IPS-20b (cell line): ENCODE measurements around the gene PWWP2B.

ENCODE experiments used
- H3K27ac ChIP-seq: one replicate; pipeline ENCODE4 v1.5.1; 2013; ENCODE audit warnings: low read length
- H3K27me3 ChIP-seq: 2 replicates; pipeline ENCODE4 v1.6.1; 2013; ENCODE audit warnings: mild to moderate bottlenecking, low read length, inconsistent platforms; ENCODE audit not compliant: insufficient read depth
- H3K36me3 ChIP-seq: 2 replicates; pipeline ENCODE4 v1.6.1; 2013; ENCODE audit warnings: low read depth, mild to moderate bottlenecking, inconsistent platforms, low read length, moderate library complexity; ENCODE audit not compliant: insufficient read depth
- H3K4me1 ChIP-seq: 2 replicates; pipeline ENCODE4 v1.6.1; 2013; ENCODE audit warnings: mild to moderate bottlenecking, control low read depth, inconsistent platforms, low read length, moderate library complexity; ENCODE audit not compliant: insufficient read depth
- H3K4me3 ChIP-seq: 2 replicates; pipeline ENCODE4 v1.5.1; 2013; ENCODE audit warnings: mild to moderate bottlenecking, low read length, inconsistent platforms
- H3K9ac ChIP-seq: 2 replicates; pipeline ENCODE4 v1.6.1; 2013; ENCODE audit warnings: low read depth, mild to moderate bottlenecking, inconsistent platforms, low read length, moderate library complexity
- H3K9me3 ChIP-seq: 2 replicates; pipeline ENCODE4 v1.6.1; 2013; ENCODE audit warnings: mild to moderate bottlenecking, low read depth, low read length, inconsistent platforms; ENCODE audit not compliant: insufficient read depth

Gene PWWP2B

GRCh38 chr10:132406750-132407149 is 9.8 kb downstream of the PWWP2B start:
- Histone ChIP-seq H3K9ac (peak overlapping the region; percentile 58; the same call in 1 of the 2 replicates), H3K4me3 (no peak overlapping the region), H3K27ac (peak overlapping the region; percentile 54), H3K27me3 (no peaks in the 10 kb centered on the region), H3K36me3 (no peaks in the 10 kb centered on the region), H3K9me3 (no peaks in the 10 kb centered on the region), H3K4me1 (peaks cover 15% of the 10 kb centered on the region)

- peak overlapping the region; percentile 54 for H3K27ac ChIP-seq
- H3K27me3 ChIP-seq: no peaks in the 10 kb centered on the region
- H3K9me3 ChIP-seq: no peaks in the 10 kb centered on the region
- peak overlapping the region; percentile 58; the same call in 1 of the 2 replicates for H3K9ac ChIP-seq
- peaks cover 15% of the 10 kb centered on the region for H3K4me1 ChIP-seq
- H3K4me3 ChIP-seq: no peak overlapping the region
- H3K36me3 ChIP-seq: no peaks in the 10 kb centered on the region
Observed at GRCh38 chr10:132407243-132407746, 10.3 kb downstream of the PWWP2B start.

- Histone ChIP-seq H3K27ac (peak overlapping the region; percentile 58), H3K4me1 (peaks cover 15% of the 10 kb centered on the region), H3K4me3 (peak overlapping the region; percentile 49), H3K36me3 (no peaks in the 10 kb centered on the region), H3K27me3 (no peaks in the 10 kb centered on the region), H3K9ac (peak overlapping the region; percentile 75; the same call in 1 of the 2 replicates), H3K9me3 (no peaks in the 10 kb centered on the region)
Observed at GRCh38 chr10:132407846-132408278, 10.9 kb downstream of the PWWP2B start.

GRCh38 chr10:132408367-132408781 is 11.4 kb downstream of the PWWP2B start:
- H3K4me1 ChIP-seq: peaks cover 15% of the 10 kb centered on the region
- no peaks in the 10 kb centered on the region for H3K27me3 ChIP-seq
- no peaks in the 10 kb centered on the region for H3K36me3 ChIP-seq
- H3K4me3 ChIP-seq: peak overlapping the region; percentile 49; the same call in 1 of the 2 replicates
- H3K27ac ChIP-seq: peak overlapping the region; percentile 58
- peak overlapping the region; percentile 75; the same call in 1 of the 2 replicates for H3K9ac ChIP-seq
- no peaks in the 10 kb centered on the region for H3K9me3 ChIP-seq

- no peaks in the 10 kb centered on the region for H3K36me3 ChIP-seq
- H3K9ac ChIP-seq: peak overlapping the region; percentile 51
- H3K27ac ChIP-seq: peak overlapping the region; percentile 57
- no peaks in the 10 kb centered on the region for H3K27me3 ChIP-seq
- no peak overlapping the region for H3K4me3 ChIP-seq
- peaks cover 15% of the 10 kb centered on the region for H3K4me1 ChIP-seq
- H3K9me3 ChIP-seq: no peaks in the 10 kb centered on the region
Observed at GRCh38 chr10:132408823-132409666, 12.0 kb downstream of the PWWP2B start.

GRCh38 chr10:132409667-132410028 is 12.6 kb downstream of the PWWP2B start:
- peak overlapping the region; percentile 51; the same call in 1 of the 2 replicates for H3K9ac ChIP-seq
- H3K4me3 ChIP-seq: no peak overlapping the region
- H3K4me1 ChIP-seq: peaks cover 15% of the 10 kb centered on the region
- H3K9me3 ChIP-seq: no peaks in the 10 kb centered on the region
- H3K36me3 ChIP-seq: no peaks in the 10 kb centered on the region
- no peaks in the 10 kb centered on the region for H3K27me3 ChIP-seq
- peak overlapping the region; percentile 57 for H3K27ac ChIP-seq

- H3K4me1 ChIP-seq: peaks cover 15% of the 10 kb centered on the region
- H3K27me3 ChIP-seq: no peaks in the 10 kb centered on the region
- no peaks in the 10 kb centered on the region for H3K9me3 ChIP-seq
- no peak overlapping the region for H3K4me3 ChIP-seq
- H3K27ac ChIP-seq: no peak overlapping the region
- H3K36me3 ChIP-seq: no peaks in the 10 kb centered on the region
- H3K9ac ChIP-seq: no peak overlapping the region
Observed at GRCh38 chr10:132410056-132410778, 13.2 kb downstream of the PWWP2B start.

- H3K4me3 ChIP-seq: no peak overlapping the region
- H3K9ac ChIP-seq: no peak overlapping the region
- no peaks in the 10 kb centered on the region for H3K27me3 ChIP-seq
- H3K27ac ChIP-seq: no peak overlapping the region
- peaks cover 15% of the 10 kb centered on the region for H3K4me1 ChIP-seq
- no peaks in the 10 kb centered on the region for H3K9me3 ChIP-seq
- no peaks in the 10 kb centered on the region for H3K36me3 ChIP-seq
Observed at GRCh38 chr10:132410779-132411532, 14.0 kb downstream of the PWWP2B start.

GRCh38 chr10:132411561-132412253 is 14.7 kb downstream of the PWWP2B start:
- Histone ChIP-seq H3K27ac (no peak overlapping the region), H3K4me3 (no peak overlapping the region), H3K27me3 (no peaks in the 10 kb centered on the region), H3K4me1 (peaks cover 15% of the 10 kb centered on the region), H3K9ac (no peak overlapping the region), H3K36me3 (no peaks in the 10 kb centered on the region), H3K9me3 (no peaks in the 10 kb centered on the region)

- Histone ChIP-seq H3K9me3 (no peaks in the 10 kb centered on the region), H3K27me3 (no peaks in the 10 kb centered on the region), H3K4me1 (peaks cover 10% of the 10 kb centered on the region), H3K4me3 (no peak overlapping the region), H3K27ac (no peak overlapping the region), H3K9ac (no peak overlapping the region), H3K36me3 (no peaks in the 10 kb centered on the region)
Observed at GRCh38 chr10:132412316-132413192, 15.6 kb downstream of the PWWP2B start.
